Transverse colon (tissue), 4 donors: ENCODE measurements around the gene SKAP2. TPM values are rescaled to one million over a fixed set of nuclear protein-coding genes. Genes with fewer than 3 reads are reported as not detected.
"Not testable (repeated sequence)": the region's sequence is repeated elsewhere in the genome, so short reads cannot be mapped to it uniquely, and the experiment has no call there.

ENCODE experiments used
- DNase-seq: peaks from one replicate; pipeline ENCODE4 v3.0.0-alpha.2; 2019
- H3K27ac ChIP-seq, 4 donors: fragments of 200-600 bp; sonication (generic); 2 replicates each; pipeline ENCODE4 v1.5.1; 2016 to 2018; ENCODE audit warnings: inconsistent platforms in 4 of 4
- H3K27me3 ChIP-seq: fragments of 200-600 bp; sonication (generic); 2 replicates; pipeline ENCODE4 v1.5.1; 2017; ENCODE audit warnings: inconsistent platforms
- H3K36me3 ChIP-seq, 4 donors: fragments of 200-600 bp; sonication (generic); 2 replicates each; pipeline ENCODE4 v1.5.1; 2017 to 2019; ENCODE audit warnings: inconsistent platforms in 4 of 4
- H3K4me1 ChIP-seq, 4 donors: fragments of 200-600 bp; sonication (generic); 2 replicates each; pipeline ENCODE4 v1.5.1; 2017 to 2020; ENCODE audit warnings: inconsistent platforms in 4 of 4
- H3K4me3 ChIP-seq, 4 donors: fragments of 200-600 bp; sonication (generic); 1 replicate in 1 of 4; 2 replicates in 3 of 4; pipeline versions ENCODE4 v1.5.1 to v1.6.1; 2017 to 2019; ENCODE audit warnings: inconsistent platforms in 4 of 4
- H3K9me3 ChIP-seq, 2 donors: fragments of 200-600 bp; sonication (generic); 2 replicates each; pipeline ENCODE4 v1.5.1; 2017 to 2019; ENCODE audit warnings: inconsistent platforms in 2 of 2
- EP300 ChIP-seq: sonication (generic); formaldehyde crosslinking; IDR thresholded peaks from one replicate; pipeline ENCODE4 v1.6.1; 2017; ENCODE audit warnings: antibody characterized with exemption, low read depth
- POLR2A ChIP-seq: fragments of 450-650 bp; IDR thresholded peaks from one replicate; pipeline ENCODE4 v1.6.1; 2016; ENCODE audit warnings: antibody characterized with exemption, mild to moderate bottlenecking, moderate library complexity
- POLR2AphosphoS5 ChIP-seq, 3 donors: sonication (generic); formaldehyde crosslinking; IDR thresholded peaks; one replicate each; pipeline ENCODE4 v1.6.1; 2016; ENCODE audit warnings: antibody characterized with exemption in 3 of 3
- WGBS, 2 donors: methylation state at CpG; one replicate each; pipeline ENCODE4 v1.1.5; 2018; ENCODE audit warnings: low coverage in 1 of 2; 5-methylcytosine and 5-hydroxymethylcytosine counted together
- in situ Hi-C, 4 donors: fragments of 200-750 bp; cut with MboI; loops; one replicate each; pipeline versions ENCODE4 v1.15.0 to v1.15.1; 2017; ENCODE audit warnings: low sequenced_read_pairs in 3 of 4, low pct_ligation_motif_present in 1 of 4, low pct_unique_long_range_greater_than_20kb in 1 of 4
- intact Hi-C: fragments of 100-400 bp; cut with DNase I; formaldehyde crosslinking; loops from one replicate; pipeline ENCODE4 v1.15.1; 2023; ENCODE audit warnings: low total_unique reads
- total RNA-seq, 4 donors: library from RNA; depleted of rRNA; stranded (reverse); fragments of >200 nt; gene quantifications; one replicate each; pipeline ENCODE4 v1.1.0, GENCODE V29; 2016
- TF ChIP-seq, protein P1 (sequence below), 5 experiments: fragments of 200-600 bp in 3 of 5; fragments of 450-650 bp in 2 of 5; sonication (generic) in 3 of 5; IDR thresholded peaks; 1 replicate in 2 of 5; 2 replicates in 3 of 5; pipeline ENCODE4 v1.5.1; 2016 to 2017; ENCODE audit warnings: antibody characterized with exemption in 5 of 5, inconsistent platforms in 3 of 5, mild to moderate bottlenecking in 2 of 5, moderate library complexity in 1 of 5

Gene SKAP2
- total RNA-seq, 4 donors from 2014 or later = 2.6 to 35.2 (median 23.8) TPM

DNA sequence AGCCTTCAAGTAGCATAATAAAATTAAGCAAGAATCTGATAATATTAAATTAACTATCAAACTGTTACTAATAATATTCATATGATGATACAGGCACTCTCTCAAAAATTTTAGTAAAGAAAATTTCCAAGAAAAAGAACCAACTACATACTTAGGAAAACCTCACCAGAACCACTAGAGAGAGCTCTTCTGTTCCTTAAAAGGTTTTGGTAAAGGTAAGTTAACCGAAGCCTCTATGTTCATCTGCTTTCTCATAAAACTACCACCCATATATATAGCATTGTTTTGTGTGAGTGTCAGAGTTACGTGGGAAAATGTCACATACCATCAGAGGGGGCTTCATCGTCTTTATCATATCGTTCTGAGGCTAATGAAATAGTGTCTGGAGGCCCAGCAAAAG, 20.7 kb downstream of the SKAP2 start:
- Histone ChIP-seq H3K4me3 (no peak overlapping the region), H3K27ac (no peak overlapping the region), H3K4me1 (peaks cover 0 to 10% (median 0%) of the 10 kb centered on the region in 4 donors), H3K9me3 (no peaks in the 10 kb centered on the region), H3K27me3 (no peaks in the 10 kb centered on the region), H3K36me3 (no peaks in the 10 kb centered on the region)
- intact Hi-C loops (no loop called here), in situ Hi-C loops (loop anchor here in 1 of 4 donors (25.0 kb wide), 1 partner anchor 131 kb away; no protein-coding TSS in a partner anchor)
- TF ChIP-seq EP300 (no peak), POLR2A (no peak), POLR2AphosphoS5 (IDR thresholded peaks at IDR 0.05) (no peak)
- TF ChIP-seq, protein P1, sequence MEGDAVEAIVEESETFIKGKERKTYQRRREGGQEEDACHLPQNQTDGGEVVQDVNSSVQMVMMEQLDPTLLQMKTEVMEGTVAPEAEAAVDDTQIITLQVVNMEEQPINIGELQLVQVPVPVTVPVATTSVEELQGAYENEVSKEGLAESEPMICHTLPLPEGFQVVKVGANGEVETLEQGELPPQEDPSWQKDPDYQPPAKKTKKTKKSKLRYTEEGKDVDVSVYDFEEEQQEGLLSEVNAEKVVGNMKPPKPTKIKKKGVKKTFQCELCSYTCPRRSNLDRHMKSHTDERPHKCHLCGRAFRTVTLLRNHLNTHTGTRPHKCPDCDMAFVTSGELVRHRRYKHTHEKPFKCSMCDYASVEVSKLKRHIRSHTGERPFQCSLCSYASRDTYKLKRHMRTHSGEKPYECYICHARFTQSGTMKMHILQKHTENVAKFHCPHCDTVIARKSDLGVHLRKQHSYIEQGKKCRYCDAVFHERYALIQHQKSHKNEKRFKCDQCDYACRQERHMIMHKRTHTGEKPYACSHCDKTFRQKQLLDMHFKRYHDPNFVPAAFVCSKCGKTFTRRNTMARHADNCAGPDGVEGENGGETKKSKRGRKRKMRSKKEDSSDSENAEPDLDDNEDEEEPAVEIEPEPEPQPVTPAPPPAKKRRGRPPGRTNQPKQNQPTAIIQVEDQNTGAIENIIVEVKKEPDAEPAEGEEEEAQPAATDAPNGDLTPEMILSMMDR (IDR thresholded peaks at IDR 0.05) = no peak
- DNase-seq = no peak
- 76 to 83% methylated on average over 4 of the region's 4 CpGs for WGBS, 2 donors

DNA sequence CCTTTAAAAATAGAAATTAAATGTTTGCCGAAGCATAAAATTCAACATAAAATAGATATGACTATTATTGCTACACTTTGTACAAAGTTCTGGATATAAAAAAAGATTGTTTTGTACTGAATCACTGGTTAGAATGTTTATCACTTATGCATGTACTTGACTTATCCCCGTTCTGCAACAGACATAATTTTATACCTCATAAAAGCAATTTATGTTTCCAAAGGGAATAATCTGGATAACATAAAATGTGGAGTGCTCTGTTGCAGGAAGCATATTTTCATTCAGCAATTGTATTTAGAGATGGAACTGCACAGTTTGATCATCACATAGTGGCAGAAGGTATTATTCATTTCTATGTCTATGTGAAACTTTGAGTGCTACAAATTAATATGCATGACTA, 21.5 kb downstream of the SKAP2 start:
- TF ChIP-seq, protein P1 (IDR thresholded peaks at IDR 0.05) = no peak
- TF ChIP-seq EP300 = no peak
- WGBS, 2 donors = 23 to 38% methylated on average over 2 of the region's 2 CpGs
- Histone ChIP-seq H3K27me3 (no peaks in the 10 kb centered on the region), H3K36me3 (no peaks in the 10 kb centered on the region), H3K27ac (no peak overlapping the region), H3K4me3 (no peak overlapping the region), H3K4me1 (peaks cover 0 to 10% (median 0%) of the 10 kb centered on the region in 4 donors), H3K9me3 (no peaks in the 10 kb centered on the region)
- DNase-seq = no peak
- intact Hi-C loops = no loop called here
- in situ Hi-C loops = loop anchor here in 1 of 4 donors (25.0 kb wide), 1 partner anchor 131 kb away; no protein-coding TSS in a partner anchor

DNA sequence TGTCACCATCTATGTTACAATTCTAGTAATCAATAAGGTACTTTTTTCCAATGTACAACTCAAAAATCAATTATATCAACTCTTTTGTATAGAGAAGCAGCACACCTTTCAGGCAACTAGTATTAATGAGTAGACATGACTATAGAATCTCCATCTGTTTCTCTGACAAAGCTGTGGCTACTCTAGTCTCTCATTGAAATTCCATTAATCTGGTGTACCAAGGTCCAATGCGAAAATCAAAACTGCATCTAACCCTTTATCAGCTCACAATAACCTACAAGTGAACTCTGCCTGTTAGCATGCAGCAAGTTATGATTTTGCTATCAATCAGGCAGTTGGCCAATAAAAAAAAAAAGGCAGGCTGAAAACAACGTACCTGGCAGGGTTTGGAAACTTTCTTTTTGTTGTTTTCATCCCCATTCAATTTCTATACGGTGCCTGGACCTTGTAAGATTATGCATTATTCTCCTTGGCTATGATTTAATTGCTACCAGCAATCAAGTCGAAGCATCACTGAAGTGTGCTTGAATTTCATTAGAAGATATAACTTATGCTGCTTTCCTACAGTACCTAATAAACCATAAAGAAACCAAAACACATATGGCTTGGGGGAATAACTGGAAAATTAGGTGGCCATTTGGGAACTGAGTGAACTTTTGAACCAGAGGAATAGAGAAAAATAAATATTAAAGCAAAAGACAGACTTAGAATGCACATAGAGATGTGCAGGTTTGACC, 23.2 kb downstream of the SKAP2 start:
- in situ Hi-C loops = loop anchor here in 1 of 4 donors (25.0 kb wide), 1 partner anchor 129 kb away; no protein-coding TSS in a partner anchor
- Histone ChIP-seq H3K27me3 (no peaks in the 10 kb centered on the region), H3K27ac (no peak overlapping the region), H3K4me3 (no peak overlapping the region), H3K9me3 (no peaks in the 10 kb centered on the region), H3K36me3 (no peaks in the 10 kb centered on the region), H3K4me1 (peaks cover 0 to 10% (median 0%) of the 10 kb centered on the region in 4 donors)
- TF ChIP-seq, protein P1 (IDR thresholded peaks at IDR 0.05) = no peak
- TF ChIP-seq POLR2AphosphoS5 (IDR thresholded peaks at IDR 0.05) = no peak
- TF ChIP-seq EP300 = no peak
- no peak for TF ChIP-seq POLR2A
- DNase-seq = no peak
- WGBS, 2 donors = 55 to 71% methylated on average over 3 to 4 of the region's 4 CpGs
- intact Hi-C loops = no loop called here

DNA sequence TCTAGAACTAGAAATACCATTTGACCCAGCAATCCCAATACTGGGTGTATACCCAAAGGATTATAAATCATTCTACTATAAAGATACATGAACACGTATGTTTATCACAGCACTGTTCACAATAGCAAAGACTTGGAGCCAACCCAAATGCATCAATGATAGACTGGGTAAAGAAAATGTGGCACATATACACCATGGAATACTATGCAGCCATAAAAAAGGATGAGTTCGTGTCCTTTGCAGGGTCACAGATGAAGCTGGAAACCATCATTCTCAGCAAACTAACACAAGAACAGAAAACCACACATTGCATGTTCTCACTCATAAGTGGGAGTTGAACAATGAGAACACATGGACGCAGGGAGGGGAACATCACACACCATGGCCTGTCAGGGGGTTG, 27.6 kb downstream of the SKAP2 start:
- 91 to 94% methylated on average over 3 of the region's 3 CpGs for WGBS, 2 donors
- H3K4me1 ChIP-seq, DNase-seq, H3K36me3 ChIP-seq, intact Hi-C loops, H3K9me3 ChIP-seq, H3K27ac ChIP-seq, H3K27me3 ChIP-seq, H3K4me3 ChIP-seq: not testable (repeated sequence)
- in situ Hi-C loops = loop anchor here in 1 of 4 donors (25.0 kb wide), 1 partner anchor 124 kb away; no protein-coding TSS in a partner anchor
